Stimulated activated CD8-positive, alpha-beta memory T cell treated with anti-CD3 and anti-CD28 coated beads, Interleukin-7, amount 100 ng/mL, for 1 hour (primary cell): Measurements from ENCODE around the gene WDR43.

Source experiments
- DNase-seq, 2 donors: peaks; one replicate each; pipeline ENCODE4 v3.0.0-alpha.2; 2020; ENCODE audit warnings: low read depth in 2 of 2

Gene WDR43

DNA sequence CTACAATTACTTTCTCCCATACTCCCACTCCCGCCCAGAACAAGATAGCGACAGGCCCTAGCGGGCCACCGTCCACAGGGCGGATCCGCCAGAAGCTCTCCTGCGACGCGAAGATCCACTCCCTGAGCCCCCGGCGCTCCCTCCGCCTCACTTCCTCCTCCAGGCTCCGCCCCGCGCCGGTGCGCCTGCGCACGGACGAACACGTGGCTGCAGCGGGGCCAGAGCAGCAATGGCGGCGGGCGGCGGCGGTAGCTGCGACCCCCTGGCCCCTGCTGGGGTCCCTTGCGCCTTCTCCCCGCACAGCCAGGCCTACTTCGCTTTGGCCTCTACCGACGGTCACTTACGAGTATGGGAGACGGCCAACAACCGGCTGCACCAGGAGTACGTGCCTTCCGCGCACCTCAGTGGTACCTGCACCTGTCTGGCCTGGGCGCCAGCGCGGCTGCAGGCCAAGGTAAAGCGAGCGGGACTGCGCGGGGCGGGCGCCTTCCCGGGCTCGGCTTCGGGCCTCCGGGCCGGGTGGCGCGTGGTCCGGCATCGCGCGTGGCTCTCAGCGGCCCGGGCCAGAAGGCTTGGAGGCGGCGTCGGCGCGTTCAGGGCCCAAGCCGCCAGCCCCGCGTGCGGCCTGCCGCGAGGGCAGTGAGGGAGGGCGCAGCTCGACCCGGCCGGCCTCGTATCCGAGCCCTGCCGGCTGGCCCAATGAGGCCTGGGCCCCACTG, at the start of gene WDR43:
WDR43 (plus strand) TSS at position 198 of the 719 bp plus-strand sequence; CDS start at position 230, 32 bp downstream.
- peak; percentile 95 for DNase-seq

- DNase-seq, result no peak
Measured at GRCh38 chr2:28855193-28855592, 39.3 kb upstream of the WDR43 start.

GRCh38 chr2:28855977-28856376, 38.5 kb upstream of the WDR43 start:
- no peak for DNase-seq

DNA sequence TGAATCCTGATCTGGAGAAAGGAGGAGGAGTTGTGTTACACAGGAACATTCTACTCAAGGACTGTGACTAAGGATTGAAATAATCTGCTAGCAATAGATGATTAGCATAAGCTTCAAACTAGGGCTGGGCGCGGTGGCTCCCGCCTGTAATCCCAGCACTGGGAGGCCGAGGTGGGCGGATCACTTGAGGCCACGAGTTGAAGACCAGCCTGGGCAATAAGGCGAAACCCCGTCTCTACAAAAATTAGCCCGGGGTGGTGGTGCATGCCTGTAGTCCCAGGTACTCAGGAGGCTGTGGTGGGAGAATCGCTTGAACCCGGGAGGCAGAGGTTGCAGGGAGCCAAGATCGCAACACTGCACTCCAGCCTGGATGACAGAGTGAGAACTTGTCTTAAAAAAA, 25.9 kb upstream of the WDR43 start:
- DNase-seq, result no peak

DNA sequence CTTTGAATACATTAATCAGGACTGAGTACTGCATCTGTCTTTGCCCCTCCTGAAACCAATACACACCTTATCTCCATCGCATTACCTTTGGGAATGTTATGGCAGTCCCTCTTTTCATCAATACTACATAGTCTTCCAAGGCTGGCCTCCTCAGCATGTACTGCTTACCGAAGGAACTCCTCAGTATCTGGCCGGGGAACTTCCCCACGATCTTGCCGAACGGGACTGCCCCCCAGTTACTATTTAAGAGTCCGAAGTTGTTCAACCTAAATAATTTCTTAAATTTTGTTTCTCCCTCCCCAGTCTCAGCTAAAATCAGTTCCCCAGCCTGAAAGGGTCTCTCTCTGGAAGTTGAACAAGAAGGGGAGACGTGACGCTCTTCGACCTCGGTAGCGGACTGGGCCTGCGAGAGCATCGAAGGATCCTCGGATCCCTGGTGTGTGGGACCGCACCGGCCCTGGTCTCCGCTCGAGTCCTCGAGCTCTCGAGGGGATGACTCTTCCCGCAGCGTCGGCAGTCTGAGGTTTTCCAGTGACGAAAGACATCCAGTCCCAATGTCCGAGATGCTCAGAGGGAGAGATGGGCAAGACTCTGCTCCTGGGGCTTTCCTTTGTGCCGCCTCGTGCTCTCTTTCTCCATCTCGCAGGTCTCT, 24.8 kb upstream of the WDR43 start:
- no peak for DNase-seq

DNA sequence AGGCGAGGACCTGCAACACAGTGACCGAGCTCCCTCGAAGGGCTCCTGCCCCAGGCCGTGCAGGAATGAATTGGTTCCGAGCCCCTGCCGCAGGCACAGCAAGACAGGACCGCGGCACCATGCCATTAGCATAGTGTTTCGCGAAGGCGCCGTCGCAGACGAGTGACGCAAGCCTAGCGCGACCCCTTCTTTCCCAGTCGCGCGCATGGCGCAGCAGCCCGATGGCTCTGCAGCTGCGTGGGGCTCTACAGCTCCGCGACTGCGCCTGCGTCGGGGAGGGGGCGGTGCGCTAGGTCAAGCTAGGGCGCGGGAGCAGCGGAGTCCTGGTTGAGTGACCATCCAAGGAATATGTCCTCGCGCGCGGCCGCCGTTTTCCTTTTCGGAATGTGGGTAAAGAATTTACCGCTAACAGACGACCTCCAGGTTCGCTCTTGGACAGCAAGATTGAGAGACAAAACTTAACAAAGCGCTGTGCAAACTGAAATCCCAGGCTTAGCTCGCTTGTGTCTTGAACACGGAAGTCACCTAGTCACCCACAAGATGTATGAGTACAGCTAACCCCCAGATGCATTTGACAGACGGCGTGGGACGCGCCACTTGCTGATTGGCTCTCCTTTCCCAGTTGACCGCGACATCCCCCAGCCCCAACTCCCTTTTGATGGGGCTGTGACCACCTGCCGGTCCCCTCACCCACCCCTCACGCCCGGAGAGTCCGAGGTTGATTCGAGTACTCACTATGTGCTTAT, 24.1 kb upstream of the WDR43 start, which contains the start of gene TRMT61B:
TRMT61B (minus strand) TSS at position 164 of the 746 bp plus-strand sequence; CDS start at position 132, 32 bp downstream.
- peak; percentile 97 to 98 for DNase-seq

DNA sequence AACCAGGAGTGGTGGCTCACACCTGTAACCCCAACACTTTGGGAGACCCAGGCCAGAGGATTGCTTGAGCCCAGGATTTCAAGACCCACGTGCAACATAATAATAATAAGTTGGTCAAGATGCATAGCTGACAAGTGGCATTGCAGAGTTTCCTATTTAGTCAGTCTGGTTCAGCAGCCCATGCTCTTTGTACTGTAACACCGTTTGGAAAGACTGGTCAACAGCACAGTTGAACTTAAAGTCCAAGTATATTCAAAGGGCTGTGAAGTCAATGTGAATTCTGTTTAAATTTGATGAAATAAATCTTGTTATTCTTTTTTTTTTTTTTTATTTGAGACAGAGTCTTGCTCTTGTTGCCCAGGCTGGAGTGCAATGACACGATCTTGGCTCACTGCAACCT, 22.8 kb upstream of the WDR43 start:
- no peak for DNase-seq

DNA sequence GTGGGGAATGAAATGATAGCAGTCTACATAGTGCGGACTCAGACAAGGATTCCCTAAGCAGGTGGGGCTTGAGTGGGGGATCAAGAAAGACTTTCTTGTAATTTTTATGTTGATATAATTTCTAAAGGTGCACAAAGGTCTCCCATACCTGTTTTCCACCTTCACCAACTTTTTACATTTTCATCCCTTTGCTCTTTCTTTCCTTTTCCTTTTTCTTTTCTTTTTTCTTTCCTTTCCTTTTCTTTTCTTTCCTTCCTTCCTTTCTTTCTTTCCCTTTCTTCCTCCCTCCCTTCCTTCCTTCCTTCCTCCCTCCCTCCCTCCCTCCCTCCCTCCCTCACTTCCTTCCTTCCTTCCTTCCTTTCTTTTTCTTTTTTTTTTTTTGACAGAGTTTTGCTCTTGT, 14.3 kb upstream of the WDR43 start:
- no peak for DNase-seq

DNA sequence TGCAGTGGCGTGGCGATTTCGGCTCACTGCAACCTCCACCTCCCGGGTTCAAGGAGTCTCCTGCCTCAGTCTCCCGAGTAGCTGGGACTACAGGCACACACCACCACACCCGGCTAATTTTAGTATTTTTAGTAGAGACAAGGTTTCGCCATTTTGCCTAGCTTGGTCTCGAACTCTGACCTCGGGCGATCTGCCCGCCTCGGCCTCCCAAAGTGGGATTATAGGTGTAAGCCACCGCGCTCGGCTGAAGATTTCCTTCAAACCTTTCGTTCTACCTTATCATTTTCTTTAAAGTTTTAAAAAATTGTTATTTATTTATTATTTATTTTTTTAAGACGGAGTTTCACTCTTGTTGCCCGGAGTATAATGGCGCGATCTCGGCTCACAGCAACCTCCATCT, 979 bp upstream of the WDR43 start:
- DNase-seq, result no peak

DNA sequence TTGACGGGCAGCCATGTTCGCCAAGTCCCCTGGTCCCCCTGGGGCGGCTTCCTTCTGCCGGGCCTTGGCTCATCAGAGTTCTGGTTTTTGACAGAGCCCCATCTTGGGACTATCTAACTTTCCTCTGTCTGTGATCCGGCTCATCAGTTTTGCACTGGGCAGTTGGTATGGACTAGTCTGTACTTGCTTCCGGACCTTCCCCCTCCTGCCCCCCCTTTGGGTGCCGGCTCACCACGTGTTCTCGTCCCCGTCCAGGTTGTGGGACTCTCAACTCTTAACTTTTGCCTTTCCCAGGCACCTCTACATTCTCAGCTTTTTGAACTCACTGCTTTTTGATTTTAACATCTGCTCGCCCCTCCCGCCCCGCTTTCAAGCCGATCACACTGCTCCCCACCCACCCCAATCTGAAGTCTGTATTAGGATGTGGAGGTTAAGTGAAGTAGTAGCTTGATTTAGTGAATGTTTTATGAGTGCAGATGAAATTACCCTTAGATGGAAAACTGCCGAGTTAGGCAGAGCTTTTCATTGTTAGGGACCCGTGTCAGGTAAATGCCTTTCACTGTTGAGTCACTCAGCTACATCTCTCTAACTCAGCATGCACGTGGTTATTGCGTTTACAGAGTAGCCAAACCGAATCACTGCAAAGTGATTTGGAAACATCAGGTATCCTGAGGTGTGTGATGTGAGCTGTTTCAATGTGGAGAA, 874 bp downstream of the WDR43 start:
- DNase-seq, result no peak

- DNase-seq, result no peak
Measured at GRCh38 chr2:28896906-28897305, 2.4 kb downstream of the WDR43 start.

DNA sequence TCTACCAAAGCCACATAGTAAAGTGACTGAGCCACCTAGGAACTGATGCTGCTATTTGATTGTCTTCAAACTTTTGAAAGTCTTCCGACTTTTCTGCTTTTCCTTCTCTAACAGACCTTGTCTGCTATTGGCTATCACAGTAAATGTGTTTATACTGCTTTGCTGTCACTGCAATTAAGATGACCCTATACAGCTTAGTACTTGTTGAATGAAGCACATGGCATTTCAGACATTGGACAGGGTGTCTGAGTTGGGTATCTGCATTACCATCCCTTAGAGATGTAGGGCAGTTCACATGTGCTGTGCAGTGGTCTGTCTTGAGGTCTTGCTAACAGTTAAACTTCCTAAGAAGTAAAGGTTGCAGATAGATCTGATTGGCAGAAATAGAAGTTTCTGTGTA, 3.6 kb downstream of the WDR43 start:
- DNase-seq, result no peak

GRCh38 chr2:28901202-28901601, 6.7 kb downstream of the WDR43 start:
- DNase-seq, result no peak

DNA sequence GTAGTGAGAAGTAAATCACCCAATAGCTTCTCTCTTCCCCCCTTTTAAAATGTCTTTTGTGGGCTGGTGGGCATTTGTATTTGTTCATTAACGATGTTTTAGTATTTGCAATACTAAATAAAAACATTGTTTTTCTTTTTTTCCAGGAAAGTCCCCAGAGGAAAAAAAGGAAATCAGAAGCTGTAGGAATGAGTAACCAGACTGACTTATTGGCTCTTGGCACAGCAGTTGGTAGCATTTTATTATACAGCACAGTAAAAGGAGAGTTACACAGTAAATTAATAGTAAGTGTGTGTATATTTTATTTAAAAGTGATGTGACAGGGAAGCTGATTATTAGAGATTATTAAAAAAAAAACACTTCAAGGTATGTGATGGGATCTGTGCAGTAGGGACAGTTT, 7.4 kb downstream of the WDR43 start:
- no peak for DNase-seq

GRCh38 chr2:28902584-28902983, 8.1 kb downstream of the WDR43 start:
- no peak for DNase-seq

DNA sequence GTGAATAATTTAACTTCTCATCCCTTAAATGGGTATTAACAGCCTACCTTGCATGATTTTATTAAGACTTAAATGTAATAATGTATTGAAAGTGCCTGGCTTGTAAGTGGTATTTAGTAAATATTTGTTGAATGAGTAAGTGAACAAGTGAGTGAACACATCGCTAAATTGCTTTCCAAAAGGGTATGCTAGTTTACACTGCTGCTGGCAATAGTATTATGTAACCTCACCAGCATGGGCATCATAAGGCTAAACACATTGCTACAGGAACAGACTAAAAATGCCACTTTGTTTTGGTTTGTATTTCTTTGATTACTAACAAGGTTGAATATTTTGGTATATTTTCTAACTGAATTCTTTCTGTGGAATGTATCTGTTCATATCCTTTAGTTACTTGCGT, 9.8 kb downstream of the WDR43 start:
- DNase-seq, result no peak

- DNase-seq, result no peak
Measured at GRCh38 chr2:28904802-28905457, 10.5 kb downstream of the WDR43 start.

- DNase-seq, result no peak
Measured at GRCh38 chr2:28905533-28905932, 11.1 kb downstream of the WDR43 start.

- no peak for DNase-seq
Measured at GRCh38 chr2:28906376-28906775, 11.9 kb downstream of the WDR43 start.

GRCh38 chr2:28906821-28907220, 12.4 kb downstream of the WDR43 start:
- DNase-seq, result no peak

GRCh38 chr2:28908172-28908571, 13.7 kb downstream of the WDR43 start:
- DNase-seq, result no peak
